Measurements from ENCODE around the gene CPT1A.

CPT1A gene

GRCh38 chr11:68852628-68853027 is 10.9 kb upstream of the CPT1A start:
- no peak for DNase-seq

DNA sequence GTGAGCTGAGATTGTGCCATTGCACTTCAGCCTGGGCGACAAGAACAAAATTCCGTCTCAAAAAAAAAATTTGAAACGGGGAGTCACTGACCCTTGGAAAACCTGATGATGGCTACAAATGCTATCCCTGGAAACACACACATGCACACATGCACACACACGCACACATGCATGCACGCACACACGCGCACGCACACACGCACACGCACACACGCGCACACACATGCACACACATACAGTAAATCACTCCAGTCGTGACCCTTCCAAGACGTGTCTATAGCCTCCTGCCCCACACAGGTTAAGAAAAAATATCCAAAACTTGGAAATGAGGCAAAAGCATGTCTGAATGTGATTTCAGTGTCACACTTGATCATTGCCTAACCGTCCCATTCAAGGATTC is 6.7 kb upstream of the CPT1A start:
- DNase-seq: no peak

DNA sequence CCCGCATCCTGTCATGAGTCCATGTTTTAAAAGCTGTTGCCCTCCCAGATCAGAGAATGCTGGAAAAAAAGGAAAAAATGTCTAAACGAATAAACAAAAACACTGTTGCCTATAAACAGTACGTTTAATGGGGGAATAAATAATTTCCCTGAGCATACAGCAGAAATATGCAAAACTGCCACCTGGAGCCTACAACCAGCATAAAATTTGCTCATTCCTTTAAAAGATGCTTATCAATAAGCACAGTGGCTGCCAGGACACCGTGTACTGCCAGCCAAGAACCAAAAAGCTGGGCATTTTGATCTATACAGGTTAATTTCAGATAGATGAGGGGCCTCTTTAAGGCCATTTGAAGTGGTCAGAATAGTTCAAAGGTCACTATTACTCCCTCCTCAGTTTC is 5.7 kb upstream of the CPT1A start:
- DNase-seq: no peak

DNA sequence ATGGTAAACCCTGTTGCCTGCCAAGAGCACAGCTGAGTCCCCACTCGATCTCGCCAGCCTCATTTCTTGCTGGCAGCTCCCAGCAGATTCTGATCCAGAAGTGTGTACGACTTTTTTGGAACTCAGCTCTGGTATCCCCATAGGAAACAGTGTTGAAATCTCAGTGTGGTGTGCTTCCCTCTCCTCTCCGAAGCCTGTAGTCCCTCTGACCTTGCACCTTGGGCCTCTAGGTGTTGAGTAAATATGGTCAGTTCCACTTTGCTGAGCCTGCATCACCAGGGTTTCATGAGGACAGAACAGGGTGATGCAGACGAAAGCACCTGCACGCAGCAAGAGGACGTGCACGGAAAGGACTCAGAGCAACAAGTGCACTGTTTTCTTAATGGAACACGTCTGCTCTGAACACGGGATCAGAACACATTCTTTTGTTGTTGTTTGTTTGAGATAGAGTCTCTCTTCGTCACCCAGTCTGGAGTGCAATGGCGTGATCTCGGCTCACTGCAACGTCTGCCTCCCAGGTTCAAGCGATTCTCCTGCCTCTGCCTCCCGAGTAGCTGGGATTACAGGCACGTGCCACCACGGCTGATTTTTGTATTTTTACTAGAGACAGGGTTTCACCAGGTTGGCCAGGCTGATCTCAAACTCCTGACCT is 3.8 kb upstream of the CPT1A start:
- no peak for DNase-seq

GRCh38 chr11:68844801-68845200 is 3.1 kb upstream of the CPT1A start:
- DNase-seq: no peak

GRCh38 chr11:68844376-68844775 is 2.7 kb upstream of the CPT1A start:
- no peak for DNase-seq

DNA sequence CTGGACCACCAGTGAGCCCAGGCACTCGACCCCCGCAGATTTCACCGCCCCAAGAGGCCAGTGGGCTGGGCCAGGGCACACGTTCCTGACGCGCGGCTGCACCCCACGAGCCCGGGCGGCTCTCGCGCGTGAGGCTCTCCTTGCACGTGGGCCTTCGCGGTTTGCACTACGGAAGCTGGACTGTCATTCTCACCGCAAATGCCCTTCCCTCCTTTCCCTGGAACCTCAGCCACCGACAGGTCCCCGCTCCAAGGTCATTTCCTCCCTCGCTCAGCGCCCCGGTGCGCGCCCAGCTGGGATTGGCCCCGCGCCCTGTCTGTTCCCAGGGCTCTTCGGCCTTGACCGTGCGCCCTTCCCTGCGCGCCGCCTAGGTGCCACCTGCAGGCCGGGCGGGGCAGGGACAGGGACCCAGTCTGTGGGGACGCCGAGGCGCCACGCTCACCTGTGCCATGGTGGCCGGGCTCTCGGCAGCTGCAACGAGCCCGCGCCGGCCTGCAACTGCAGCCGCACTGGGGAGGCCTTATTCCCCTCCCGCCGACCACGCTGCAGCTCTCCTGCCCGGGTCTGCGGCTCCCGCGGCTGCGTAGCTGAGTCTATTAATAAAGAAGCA is 2.1 kb upstream of the CPT1A start:
- peak; percentile 63 for DNase-seq

- DNase-seq: peak; percentile 29
Measured at GRCh38 chr11:68843052-68843561, 1.4 kb upstream of the CPT1A start.

DNA sequence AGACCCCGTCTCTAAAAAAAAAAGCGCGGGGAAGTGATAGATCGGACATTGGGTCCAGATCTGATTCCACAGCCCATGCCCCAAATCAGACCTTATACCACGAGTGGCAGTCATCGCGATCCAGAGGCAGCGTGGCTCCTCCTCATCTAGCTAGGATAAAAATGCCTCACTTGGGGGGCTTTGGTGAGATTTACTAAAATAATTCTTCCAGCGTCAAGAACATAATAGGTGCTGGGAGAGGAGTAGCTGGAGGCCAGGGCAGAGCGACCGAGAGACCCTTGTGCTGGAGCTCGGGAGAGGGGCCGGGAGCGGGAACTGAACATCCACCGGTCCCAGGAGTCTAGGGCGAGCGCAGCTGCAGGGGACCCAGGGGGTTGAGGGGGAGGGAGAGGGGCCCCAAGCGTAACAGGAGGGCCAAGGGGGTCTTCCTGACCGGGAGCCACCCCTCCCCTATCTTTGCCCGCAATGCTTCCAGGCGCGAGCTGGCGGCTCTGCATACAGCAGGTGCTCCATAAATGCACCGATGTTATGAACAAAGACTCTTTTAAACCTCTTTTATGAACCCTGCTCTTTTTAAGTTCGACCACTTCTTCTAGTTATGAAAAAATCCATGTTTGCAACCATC is 823 bp upstream of the CPT1A start:
- no peak for DNase-seq

- DNase-seq: no peak
Measured at GRCh38 chr11:68840661-68841653, 759 bp downstream of the CPT1A start.

- DNase-seq: no peak
Measured at GRCh38 chr11:68839911-68840641, 1.6 kb downstream of the CPT1A start.

DNA sequence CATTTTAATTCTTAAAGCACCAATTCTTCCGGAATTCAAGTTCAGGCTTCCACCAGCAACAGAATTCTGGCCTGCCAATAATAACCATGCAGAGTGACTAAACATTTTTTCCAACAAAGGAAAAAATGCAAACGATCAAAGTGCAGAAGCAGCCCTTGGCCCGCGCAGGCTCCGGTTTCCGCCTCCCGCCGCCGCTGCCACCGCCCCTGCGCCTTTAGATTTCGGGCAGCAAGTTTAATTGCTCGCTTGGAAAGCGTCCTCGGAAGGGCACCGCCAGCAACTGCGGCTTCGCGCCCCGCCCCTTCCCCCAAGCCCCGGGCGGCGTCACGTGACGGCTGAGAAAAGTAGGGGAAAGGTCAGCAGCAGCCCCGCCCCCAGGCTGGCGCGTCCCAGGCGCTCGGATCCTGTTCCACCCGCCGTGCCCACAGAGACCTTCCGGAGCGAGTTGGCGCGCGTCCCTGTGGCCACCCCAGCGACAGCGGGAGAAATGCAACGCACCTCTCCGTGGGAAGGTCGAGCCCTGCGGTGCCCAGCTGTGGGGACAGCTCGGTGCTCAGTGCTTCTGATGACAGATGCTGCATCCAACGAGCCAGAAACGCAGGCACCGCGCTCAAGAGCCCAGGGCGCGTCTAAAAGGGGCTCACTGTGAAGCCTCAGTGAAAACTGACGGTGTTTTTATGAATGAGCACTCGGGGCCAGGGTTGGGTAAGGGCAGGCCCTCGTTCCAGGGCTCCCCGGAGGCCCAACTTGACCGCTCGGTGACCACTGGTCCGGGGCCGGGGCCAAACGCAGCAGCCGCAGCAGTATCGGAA is 2.5 kb downstream of the CPT1A start:
- DNase-seq: peak; percentile 93

DNA sequence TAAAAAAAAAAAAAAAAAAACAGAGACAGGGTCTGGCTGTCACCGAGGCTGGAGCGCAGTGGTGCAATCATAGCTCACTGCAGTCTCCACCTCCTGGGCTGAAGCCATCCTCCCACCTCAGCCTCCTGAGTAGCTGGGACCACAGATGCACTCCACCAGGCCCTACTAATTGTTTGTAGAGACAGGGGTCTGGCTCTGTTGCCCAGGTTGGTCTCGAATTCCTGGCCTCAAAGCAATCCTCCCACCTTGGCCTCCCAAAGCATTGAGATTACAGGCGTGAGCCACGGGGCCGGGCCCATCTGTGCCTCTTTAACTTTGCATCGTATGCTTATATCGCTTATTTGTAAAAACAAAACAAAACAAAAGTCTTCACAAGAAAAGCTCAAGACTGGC is 3.1 kb downstream of the CPT1A start:
- DNase-seq: no peak

- no peak for DNase-seq
Measured at GRCh38 chr11:68837583-68838571, 3.8 kb downstream of the CPT1A start.

GRCh38 chr11:68835749-68836148 is 6.0 kb downstream of the CPT1A start:
- no peak for DNase-seq

GRCh38 chr11:68835328-68835727 is 6.4 kb downstream of the CPT1A start:
- DNase-seq: no peak

DNA sequence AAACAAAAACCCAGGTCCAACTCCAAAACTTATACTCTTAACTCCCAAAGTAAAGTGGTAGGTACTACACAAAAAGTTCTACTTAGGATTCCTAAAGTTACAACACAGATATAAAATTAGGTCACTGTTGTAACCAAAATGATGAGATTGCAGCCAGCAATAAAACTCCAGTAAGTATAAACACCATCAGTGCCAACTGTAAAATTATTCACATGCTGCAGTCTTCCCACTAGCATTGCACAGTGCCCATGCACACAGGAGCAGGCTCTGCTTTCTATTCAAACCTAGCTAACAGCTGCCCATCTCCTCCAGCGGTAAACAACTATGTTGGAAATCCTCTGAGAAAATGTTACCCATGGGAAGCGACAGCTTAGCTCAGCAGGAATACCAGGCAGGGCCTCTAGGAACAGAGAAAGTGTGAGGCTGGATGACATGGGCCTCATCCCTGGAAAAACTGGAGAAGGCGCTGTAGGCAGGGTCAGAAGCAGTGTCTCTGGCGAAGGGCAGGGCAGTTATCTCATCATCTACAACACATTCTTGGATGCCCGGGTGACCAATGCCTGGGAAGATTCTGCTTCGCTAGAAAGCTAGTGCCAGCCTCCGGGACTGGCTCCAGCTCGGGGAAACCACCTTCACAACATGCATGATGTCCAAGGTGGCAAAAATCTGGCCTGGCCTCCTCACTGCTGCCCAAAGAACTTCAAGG is 9.1 kb downstream of the CPT1A start:
- DNase-seq: no peak

DNA sequence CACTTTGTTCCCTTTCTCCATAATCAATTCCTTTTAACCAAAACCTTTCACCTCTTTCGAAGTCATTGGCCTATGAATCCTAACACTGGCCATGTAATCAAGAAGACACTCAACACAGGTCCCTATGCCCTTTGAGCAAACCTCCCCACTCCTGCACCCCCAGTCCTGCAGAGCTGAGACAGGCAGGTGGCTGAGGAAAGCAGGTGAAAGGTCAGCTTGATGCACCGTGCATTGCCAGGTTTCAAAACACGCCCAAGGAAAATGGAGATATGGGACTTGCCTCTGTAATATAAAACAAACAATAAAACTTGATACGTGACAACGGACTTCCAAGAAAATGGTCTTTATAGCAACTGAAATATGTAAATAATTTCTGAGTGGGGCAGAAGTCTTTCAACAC is 10.6 kb downstream of the CPT1A start:
- DNase-seq: no peak

GRCh38 chr11:68829581-68829980 is 12.1 kb downstream of the CPT1A start:
- DNase-seq: no peak
